ENCODE results near the gene MYF5. TPM values are rescaled to one million over a fixed set of nuclear protein-coding genes. Genes with fewer than 3 reads are reported as not detected.
"Not testable (repeated sequence)": the region's sequence is repeated elsewhere in the genome, so short reads cannot be mapped to it uniquely, and the experiment has no call there.

MYF5 gene
- total RNA-seq: not detected

DNA sequence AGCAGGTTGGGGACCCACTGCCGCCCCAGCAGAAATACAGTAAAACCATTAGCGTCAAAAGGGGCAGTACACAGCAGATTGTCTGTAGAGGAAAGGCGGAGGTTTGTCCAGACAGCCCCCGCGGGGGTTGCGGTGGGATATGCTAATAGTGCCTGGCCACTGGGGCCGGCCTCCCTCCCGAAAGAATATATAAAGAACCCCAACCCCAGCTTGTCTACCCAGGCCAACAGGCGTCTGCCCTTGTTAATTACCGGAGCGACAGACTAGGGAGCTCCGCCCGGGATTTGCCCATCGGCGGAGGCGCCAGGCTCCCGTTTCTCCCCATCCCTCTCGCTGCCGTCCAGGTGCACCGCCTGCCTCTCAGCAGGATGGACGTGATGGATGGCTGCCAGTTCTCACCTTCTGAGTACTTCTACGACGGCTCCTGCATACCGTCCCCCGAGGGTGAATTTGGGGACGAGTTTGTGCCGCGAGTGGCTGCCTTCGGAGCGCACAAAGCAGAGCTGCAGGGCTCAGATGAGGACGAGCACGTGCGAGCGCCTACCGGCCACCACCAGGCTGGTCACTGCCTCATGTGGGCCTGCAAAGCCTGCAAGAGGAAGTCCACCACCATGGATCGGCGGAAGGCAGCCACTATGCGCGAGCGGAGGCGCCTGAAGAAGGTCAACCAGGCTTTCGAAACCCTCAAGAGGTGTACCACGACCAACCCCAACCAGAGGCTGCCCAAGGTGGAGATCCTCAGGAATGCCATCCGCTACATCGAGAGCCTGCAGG is at the start of gene MYF5:
TSS of gene MYF5 (plus strand) at position 217 of the 774 bp plus-strand sequence. CDS start at position 369, 152 bp downstream.
- Histone ChIP-seq H3K27me3 (peaks cover 0 to 45% (median 0%) of the 10 kb centered on the region in 4 donors), H3K9me3 (no peaks in the 10 kb centered on the region), H3K4me3 (no peak within 1 kb of the TSS), H3K4me1 (no peaks in the 10 kb centered on the region), H3K27ac (no peak within 1 kb of the TSS), H3K36me3 (no peaks in the 10 kb centered on the region)
- DNase-seq: no peak
- intact Hi-C loops (cut with DNase I): no loop called here
- 40 to 63% methylated on average over 6 to 15 of the region's 45 CpGs for WGBS, 2 donors
- TF ChIP-seq POLR2A (IDR thresholded peaks at IDR 0.05): no peak
- TF ChIP-seq, protein P1, sequence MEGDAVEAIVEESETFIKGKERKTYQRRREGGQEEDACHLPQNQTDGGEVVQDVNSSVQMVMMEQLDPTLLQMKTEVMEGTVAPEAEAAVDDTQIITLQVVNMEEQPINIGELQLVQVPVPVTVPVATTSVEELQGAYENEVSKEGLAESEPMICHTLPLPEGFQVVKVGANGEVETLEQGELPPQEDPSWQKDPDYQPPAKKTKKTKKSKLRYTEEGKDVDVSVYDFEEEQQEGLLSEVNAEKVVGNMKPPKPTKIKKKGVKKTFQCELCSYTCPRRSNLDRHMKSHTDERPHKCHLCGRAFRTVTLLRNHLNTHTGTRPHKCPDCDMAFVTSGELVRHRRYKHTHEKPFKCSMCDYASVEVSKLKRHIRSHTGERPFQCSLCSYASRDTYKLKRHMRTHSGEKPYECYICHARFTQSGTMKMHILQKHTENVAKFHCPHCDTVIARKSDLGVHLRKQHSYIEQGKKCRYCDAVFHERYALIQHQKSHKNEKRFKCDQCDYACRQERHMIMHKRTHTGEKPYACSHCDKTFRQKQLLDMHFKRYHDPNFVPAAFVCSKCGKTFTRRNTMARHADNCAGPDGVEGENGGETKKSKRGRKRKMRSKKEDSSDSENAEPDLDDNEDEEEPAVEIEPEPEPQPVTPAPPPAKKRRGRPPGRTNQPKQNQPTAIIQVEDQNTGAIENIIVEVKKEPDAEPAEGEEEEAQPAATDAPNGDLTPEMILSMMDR (IDR thresholded peaks at IDR 0.05): no peak

DNA sequence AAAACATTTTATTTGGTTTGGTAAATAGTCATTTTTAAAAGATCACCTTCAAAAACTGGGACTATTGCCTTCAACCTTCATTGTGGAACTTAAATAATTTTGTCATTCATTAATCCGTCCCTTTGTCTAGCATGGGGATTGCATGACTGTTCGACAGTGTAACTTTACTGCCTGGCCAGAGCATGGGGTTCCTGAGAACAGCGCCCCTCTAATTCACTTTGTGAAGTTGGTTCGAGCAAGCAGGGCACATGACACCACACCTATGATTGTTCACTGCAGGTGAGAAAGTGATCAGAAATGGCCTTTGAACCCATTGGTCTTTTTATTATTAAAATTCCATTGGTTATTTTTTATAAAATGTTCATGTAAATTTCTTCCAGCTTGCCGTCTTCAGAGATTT is 46.5 kb upstream of the MYF5 start:
- Histone ChIP-seq H3K4me1 (no peaks in the 10 kb centered on the region), H3K4me3 (no peak overlapping the region), H3K36me3 (no peaks in the 10 kb centered on the region), H3K9me3 (no peaks in the 10 kb centered on the region), H3K27ac (no peak overlapping the region), H3K27me3 (no peaks in the 10 kb centered on the region)
- DNase-seq: no peak
- intact Hi-C loops (cut with DNase I): no loop called here
- WGBS, 2 donors: 60% methylated on average over 5 of the region's 5 CpGs
- TF ChIP-seq, protein P1 (IDR thresholded peaks at IDR 0.05): no peak
- no peak for TF ChIP-seq POLR2A (IDR thresholded peaks at IDR 0.05)

DNA sequence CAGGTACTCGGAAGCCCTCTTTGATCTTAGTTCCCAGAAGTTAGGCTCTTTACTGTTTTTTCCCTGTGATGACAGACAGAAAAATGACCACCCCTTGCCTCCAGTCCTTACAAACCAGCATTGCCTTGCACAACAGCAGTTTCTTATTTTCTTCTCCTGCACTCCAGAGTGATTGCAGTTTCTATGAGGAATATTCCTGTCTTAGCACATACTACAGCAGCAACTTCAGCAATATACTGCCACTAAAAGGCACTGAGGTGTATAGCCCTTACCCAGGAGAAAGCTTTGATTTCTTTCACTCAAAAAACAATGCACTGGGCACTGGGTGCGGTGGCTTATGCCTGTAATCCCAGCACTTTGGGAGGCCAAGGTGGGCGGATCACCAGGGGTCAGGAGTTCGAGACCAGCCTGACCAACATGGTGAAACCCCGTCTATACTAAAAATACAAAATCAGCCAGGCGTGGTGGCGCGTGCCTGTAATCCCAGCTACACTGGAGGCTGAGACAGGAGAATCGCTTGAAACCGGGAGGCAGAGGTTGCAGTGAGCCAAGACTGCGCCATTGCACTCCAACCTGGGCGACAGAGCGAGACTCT is 40.6 kb upstream of the MYF5 start:
- DNase-seq; H3K27me3 ChIP-seq; H3K36me3 ChIP-seq; intact Hi-C loops (cut with DNase I); H3K9me3 ChIP-seq; H3K27ac ChIP-seq; H3K4me1 ChIP-seq; H3K4me3 ChIP-seq: not testable (repeated sequence)
- 76 to 85% methylated on average over 4 to 5 of the region's 13 CpGs for WGBS, 2 donors

GRCh38 chr12:80676856-80677255 is 39.9 kb upstream of the MYF5 start:
- Histone ChIP-seq H3K9me3 (no peaks in the 10 kb centered on the region), H3K27ac (no peak overlapping the region), H3K4me1 (no peaks in the 10 kb centered on the region), H3K27me3 (no peaks in the 10 kb centered on the region), H3K36me3 (no peaks in the 10 kb centered on the region), H3K4me3 (no peak overlapping the region)
- intact Hi-C loops (cut with DNase I): no loop called here
- TF ChIP-seq, protein P1 (IDR thresholded peaks at IDR 0.05): no peak
- TF ChIP-seq POLR2A (IDR thresholded peaks at IDR 0.05): no peak
- no peak for DNase-seq
- WGBS, 2 donors: 57 to 67% methylated on average over 1 of the region's 1 CpG

DNA sequence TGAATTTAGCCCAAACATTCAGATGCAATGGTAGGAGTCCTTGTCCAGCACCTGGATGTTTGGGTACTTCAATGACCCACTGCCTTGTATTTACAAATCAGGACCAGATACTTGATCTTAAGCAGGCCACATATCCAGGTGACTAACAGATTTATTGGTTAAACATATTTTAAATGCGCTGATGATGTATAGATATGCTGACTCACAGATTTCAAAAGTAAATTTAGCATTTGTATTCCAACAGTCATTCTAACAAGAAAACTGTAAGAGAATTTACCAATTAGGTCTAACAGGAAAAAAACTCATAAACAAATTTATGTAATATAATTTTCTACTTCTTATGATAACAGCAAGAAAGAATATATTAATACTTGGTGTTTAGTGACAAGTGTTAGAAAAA is 38.7 kb upstream of the MYF5 start:
- Histone ChIP-seq H3K27me3 (no peaks in the 10 kb centered on the region), H3K36me3 (no peaks in the 10 kb centered on the region), H3K4me1 (no peaks in the 10 kb centered on the region), H3K4me3 (no peak overlapping the region), H3K27ac (no peak overlapping the region), H3K9me3 (no peaks in the 10 kb centered on the region)
- intact Hi-C loops (cut with DNase I): no loop called here
- TF ChIP-seq, protein P1 (IDR thresholded peaks at IDR 0.05): no peak
- no peak for TF ChIP-seq POLR2A (IDR thresholded peaks at IDR 0.05)
- 78 to 91% methylated on average over 1 of the region's 1 CpG for WGBS, 2 donors
- no peak for DNase-seq

Measured in esophagus squamous epithelium (tissue), 5 donors.